Breast epithelium (tissue), 3 donors: ENCODE measurements around the gene PHOX2B.

Experiments used
- CTCF ChIP-seq, 3 donors: fragments of 450-650 bp; IDR thresholded peaks; one replicate each; pipeline ENCODE4 v1.5.1; 2016 to 2017; ENCODE audit warnings: antibody characterized with exemption in 3 of 3, mild to moderate bottlenecking in 3 of 3, moderate library complexity in 3 of 3
- POLR2A ChIP-seq: fragments of 450-650 bp; IDR thresholded peaks from one replicate; pipeline ENCODE4 v1.6.1; 2016; ENCODE audit warnings: antibody characterized with exemption, mild to moderate bottlenecking, moderate library complexity

GRCh38 chr4:41727861-41728572, 20.5 kb downstream of the PHOX2B start:
- TF ChIP-seq CTCF (IDR thresholded peaks at IDR 0.05) (no peak), POLR2A (no peak)
